GM12874 (cell line): ENCODE data around the gene PACRG.

ENCODE experiments used
- TF ChIP-seq, protein P1 (sequence below): IDR thresholded peaks from 2 replicates; pipeline ENCODE4 v1.5.1; 2011; ENCODE audit warnings: low read depth, mild to moderate bottlenecking, control low read depth, low read length, moderate library complexity; ENCODE audit not compliant: insufficient read depth

Gene PACRG

DNA sequence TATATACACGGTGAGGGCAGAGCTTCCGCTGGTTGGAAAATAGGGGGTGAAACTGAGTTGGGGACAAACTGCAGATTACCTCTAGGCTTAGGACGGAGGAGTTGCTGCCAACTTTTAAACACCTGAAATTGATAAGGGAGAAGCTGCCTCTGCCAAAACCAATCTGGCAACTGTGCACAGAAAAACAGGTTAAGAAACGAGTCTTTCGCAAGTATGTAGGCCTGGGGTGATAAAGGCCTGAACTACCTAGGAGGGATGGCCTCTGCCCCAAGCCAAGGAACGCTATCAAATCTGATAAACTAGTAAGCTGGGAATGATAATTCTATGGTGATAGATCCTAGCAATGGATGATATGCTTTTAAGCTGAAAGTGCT is 536.9 kb downstream of the PACRG start:
- TF ChIP-seq, protein P1, sequence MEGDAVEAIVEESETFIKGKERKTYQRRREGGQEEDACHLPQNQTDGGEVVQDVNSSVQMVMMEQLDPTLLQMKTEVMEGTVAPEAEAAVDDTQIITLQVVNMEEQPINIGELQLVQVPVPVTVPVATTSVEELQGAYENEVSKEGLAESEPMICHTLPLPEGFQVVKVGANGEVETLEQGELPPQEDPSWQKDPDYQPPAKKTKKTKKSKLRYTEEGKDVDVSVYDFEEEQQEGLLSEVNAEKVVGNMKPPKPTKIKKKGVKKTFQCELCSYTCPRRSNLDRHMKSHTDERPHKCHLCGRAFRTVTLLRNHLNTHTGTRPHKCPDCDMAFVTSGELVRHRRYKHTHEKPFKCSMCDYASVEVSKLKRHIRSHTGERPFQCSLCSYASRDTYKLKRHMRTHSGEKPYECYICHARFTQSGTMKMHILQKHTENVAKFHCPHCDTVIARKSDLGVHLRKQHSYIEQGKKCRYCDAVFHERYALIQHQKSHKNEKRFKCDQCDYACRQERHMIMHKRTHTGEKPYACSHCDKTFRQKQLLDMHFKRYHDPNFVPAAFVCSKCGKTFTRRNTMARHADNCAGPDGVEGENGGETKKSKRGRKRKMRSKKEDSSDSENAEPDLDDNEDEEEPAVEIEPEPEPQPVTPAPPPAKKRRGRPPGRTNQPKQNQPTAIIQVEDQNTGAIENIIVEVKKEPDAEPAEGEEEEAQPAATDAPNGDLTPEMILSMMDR = no peak

DNA sequence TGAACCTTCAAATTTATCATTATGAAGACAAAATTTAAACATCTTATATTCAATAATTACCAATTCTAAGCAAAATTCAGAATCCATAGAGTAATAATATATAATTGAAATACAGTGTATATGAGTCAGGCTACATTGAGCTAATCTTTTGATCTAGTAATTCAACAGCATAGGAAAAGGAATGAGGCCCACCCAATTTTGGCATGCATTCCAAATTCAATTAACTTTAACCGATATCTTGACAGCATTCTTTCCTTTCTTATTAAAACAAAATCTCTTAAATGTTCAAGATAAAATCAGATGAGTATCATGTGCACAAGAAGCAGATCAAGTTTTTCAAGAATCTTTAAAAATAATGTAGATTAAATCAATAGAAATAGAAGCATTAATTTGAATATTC is 553.9 kb downstream of the PACRG start:
- TF ChIP-seq, protein P1 = no peak

DNA sequence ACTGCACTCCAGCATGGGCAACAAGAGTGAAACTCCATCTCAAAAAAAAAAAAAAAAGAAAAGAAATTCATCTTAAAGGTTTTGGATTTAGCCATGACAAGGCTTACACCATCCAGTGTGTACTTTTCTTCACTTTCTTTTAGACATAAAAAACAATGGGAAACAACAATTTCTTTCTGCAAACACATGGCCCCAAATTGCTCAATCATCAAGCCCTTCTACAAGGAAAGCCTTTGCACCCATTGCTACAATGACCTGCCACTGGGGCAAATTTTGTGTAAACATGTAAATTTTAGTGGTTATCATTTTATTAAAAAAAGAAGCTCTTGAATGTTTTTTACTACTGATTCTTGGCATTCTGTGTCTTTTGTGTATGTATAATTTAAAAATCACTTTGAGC is 554.9 kb downstream of the PACRG start:
- TF ChIP-seq, protein P1 = no peak

DNA sequence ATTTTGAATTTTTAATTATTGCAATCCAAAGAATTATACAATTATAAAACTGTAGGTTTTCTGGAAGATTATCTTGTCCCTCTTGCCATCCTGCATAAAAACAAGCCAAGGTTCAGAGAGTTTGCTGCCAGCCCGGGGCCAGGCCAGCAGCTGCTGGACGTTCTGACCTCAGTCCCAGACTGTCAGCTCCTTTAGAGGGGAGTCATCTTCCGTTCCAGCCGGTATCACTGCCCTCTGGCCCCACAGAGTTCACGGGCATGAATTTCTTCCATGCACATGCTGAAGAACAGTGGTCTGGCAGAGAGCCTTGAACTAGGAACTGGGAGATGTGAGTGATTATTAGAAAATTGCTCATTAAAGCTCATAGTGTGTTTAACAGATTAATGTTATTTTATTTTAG is 556.4 kb downstream of the PACRG start:
- TF ChIP-seq, protein P1 = no peak

DNA sequence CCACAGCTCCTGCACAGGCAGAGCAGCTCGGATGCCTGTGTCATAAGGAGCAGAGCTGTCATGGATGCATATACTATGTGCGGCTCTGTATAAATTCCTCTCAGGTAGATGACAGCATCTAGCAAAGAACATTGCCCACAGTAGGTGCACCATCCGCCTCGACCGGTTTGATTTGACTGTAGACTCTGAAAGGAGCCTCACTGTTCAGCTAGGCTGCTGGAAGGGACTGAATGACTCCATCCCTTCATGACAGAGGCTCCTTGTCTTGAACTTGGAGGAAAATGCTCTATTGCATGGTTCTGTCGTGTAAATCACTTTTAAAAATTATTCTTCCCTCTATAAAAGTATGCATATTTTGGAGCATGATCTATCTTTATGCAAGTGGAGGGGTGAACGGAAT is 557.9 kb downstream of the PACRG start:
- TF ChIP-seq, protein P1 = no peak

DNA sequence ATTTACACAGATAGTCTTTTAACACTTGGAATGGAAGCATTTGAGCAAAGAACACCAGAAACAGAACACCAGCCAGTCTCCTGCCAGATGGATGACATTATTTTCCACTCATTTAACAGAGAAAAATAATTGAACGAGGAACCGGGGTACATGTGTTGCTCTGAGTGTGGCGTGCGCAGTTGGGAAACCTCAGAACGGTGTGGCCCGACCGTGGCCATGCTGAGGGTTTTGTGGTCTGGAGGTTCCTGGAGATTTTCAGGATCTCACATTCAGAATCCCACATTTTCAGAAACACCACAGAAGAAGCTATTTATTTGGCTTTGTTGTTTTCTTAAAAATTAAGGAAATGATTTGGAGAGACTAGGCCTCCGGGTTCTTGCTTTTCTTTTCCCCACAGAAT is 559.9 kb downstream of the PACRG start:
- TF ChIP-seq, protein P1 = no peak

DNA sequence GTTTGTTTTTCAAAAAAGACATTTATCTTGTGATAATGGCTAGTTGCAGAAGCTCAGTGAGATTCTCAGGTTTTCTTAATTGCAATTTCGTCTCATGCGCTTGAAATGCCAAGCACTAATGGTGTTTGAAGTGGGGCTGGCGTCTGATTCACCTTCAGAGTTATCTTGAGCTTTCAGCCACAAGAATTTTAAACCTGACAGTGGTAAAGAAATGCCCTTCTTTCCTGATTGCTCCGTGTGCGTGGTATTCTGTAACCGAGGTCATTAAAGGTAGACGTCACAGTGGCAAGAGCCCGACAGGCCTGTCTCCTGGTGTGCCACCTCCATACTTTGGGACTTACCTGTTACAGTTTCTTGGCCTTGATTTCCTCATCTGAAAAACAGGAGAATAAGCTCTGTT is 560.3 kb downstream of the PACRG start:
- TF ChIP-seq, protein P1 = no peak

DNA sequence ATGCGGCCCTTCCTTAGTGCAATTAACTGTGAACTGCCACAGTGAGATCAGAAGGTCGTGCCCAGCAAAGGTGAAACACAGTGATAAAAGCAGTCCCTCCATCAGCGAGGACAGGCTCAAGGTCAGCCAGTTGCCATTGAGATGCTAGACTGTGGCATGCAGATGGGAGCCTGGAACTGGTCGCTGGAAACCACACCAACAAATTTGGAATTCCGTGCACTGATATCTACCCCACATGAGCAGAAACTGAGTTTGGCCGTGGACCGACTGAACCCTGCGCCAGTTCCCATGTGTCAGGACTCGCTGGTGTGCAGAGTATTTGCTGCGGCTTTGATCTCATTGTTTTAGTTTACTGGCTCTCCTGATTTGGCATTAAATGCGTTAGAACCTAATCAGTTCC is 561.1 kb downstream of the PACRG start:
- TF ChIP-seq, protein P1 = no peak
